ENCODE data around the gene CDH13. TPM values are rescaled to one million over a fixed set of nuclear protein-coding genes. Genes with fewer than 3 reads are reported as not detected.

CDH13 gene
- polyA plus RNA-seq, 1 donor from 2014 or later, result 3.2 TPM

GRCh38 chr16:83269048-83269447 lies 642.3 kb downstream of the CDH13 start:
- TF ChIP-seq TAF1 (IDR thresholded peaks at IDR 0.05; ENCODE audit: low read depth) (no peak), CTCF (IDR thresholded peaks at IDR 0.05; ENCODE audit: poor library complexity, severe bottlenecking) (no peak), REST (IDR thresholded peaks at IDR 0.05; ENCODE audit: borderline replicate concordance) (no peak), RAD21 (conservative IDR thresholded peaks at IDR 0.05) (no peak), POLR2AphosphoS5 (IDR thresholded peaks at IDR 0.05) (no peak), SMC3 (conservative IDR thresholded peaks at IDR 0.05; ENCODE audit: poor library complexity) (no peak), MXI1 (conservative IDR thresholded peaks at IDR 0.05; ENCODE audit: poor library complexity, severe bottlenecking) (no peak), EZH2 (IDR thresholded peaks at IDR 0.05; ENCODE audit: borderline replicate concordance, insufficient read depth, low read length, poor library complexity, severe bottlenecking) (no peak), EP300 (conservative IDR thresholded peaks at IDR 0.05; ENCODE audit: poor library complexity, severe bottlenecking) (no peak)
- H3K4me3 ChIP-seq (ENCODE audit: low read length), result no peak overlapping the region
- no peaks in the 10 kb centered on the region for H3K9me3 ChIP-seq (ENCODE audit: low read length)
- H3F3A ChIP-seq (ENCODE audit: insufficient read depth, low read length, poor library complexity, severe bottlenecking), result no peaks in the 10 kb centered on the region
- no peaks in the 10 kb centered on the region for H4K20me1 ChIP-seq (ENCODE audit: insufficient read depth)
- no peaks in the 10 kb centered on the region for H3K79me2 ChIP-seq (replicated peaks; ENCODE audit: insufficient read depth, low read length)
- H3K27me3 ChIP-seq (ENCODE audit: insufficient read depth, low read depth, low read length), result no peaks in the 10 kb centered on the region
- no peak overlapping the region for H3K27ac ChIP-seq (ENCODE audit: low read length)
- H2AFZ ChIP-seq (ENCODE audit: low read depth, low read length), result no peak overlapping the region
- H3K9me2 ChIP-seq (ENCODE audit: insufficient read depth, low read length), result no peaks in the 10 kb centered on the region
- no peaks in the 10 kb centered on the region for H3K36me3 ChIP-seq (ENCODE audit: insufficient read depth, low read length)
- H3K9ac ChIP-seq (ENCODE audit: low read length), result no peak overlapping the region
- H3K4me2 ChIP-seq (ENCODE audit: low read length), result no peak overlapping the region

GRCh38 chr16:83269541-83269940 lies 642.8 kb downstream of the CDH13 start:
- H3K9me3 ChIP-seq (ENCODE audit: low read length), result no peaks in the 10 kb centered on the region
- no peaks in the 10 kb centered on the region for H3K9me2 ChIP-seq (ENCODE audit: insufficient read depth, low read length)
- H3K27me3 ChIP-seq (ENCODE audit: insufficient read depth, low read depth, low read length), result no peaks in the 10 kb centered on the region
- no peak overlapping the region for H3K4me2 ChIP-seq (ENCODE audit: low read length)
- H2AFZ ChIP-seq (ENCODE audit: low read depth, low read length), result no peak overlapping the region
- no peak for TF ChIP-seq REST (IDR thresholded peaks at IDR 0.05; ENCODE audit: borderline replicate concordance)
- no peak for TF ChIP-seq CTCF (IDR thresholded peaks at IDR 0.05; ENCODE audit: poor library complexity, severe bottlenecking)
- no peak for TF ChIP-seq RAD21 (conservative IDR thresholded peaks at IDR 0.05)
- no peak for TF ChIP-seq EZH2 (IDR thresholded peaks at IDR 0.05; ENCODE audit: borderline replicate concordance, insufficient read depth, low read length, poor library complexity, severe bottlenecking)
- no peak for TF ChIP-seq SMC3 (conservative IDR thresholded peaks at IDR 0.05; ENCODE audit: poor library complexity)
- no peak for TF ChIP-seq MXI1 (conservative IDR thresholded peaks at IDR 0.05; ENCODE audit: poor library complexity, severe bottlenecking)
- no peak for TF ChIP-seq TAF1 (IDR thresholded peaks at IDR 0.05; ENCODE audit: low read depth)
- no peak for TF ChIP-seq EP300 (conservative IDR thresholded peaks at IDR 0.05; ENCODE audit: poor library complexity, severe bottlenecking)
- TF ChIP-seq POLR2AphosphoS5 (IDR thresholded peaks at IDR 0.05), result no peak
- H3K79me2 ChIP-seq (replicated peaks; ENCODE audit: insufficient read depth, low read length), result no peaks in the 10 kb centered on the region
- no peaks in the 10 kb centered on the region for H3F3A ChIP-seq (ENCODE audit: insufficient read depth, low read length, poor library complexity, severe bottlenecking)
- H3K36me3 ChIP-seq (ENCODE audit: insufficient read depth, low read length), result no peaks in the 10 kb centered on the region
- no peak overlapping the region for H3K27ac ChIP-seq (ENCODE audit: low read length)
- H3K9ac ChIP-seq (ENCODE audit: low read length), result no peak overlapping the region
- H3K4me3 ChIP-seq (ENCODE audit: low read length), result no peak overlapping the region
- no peaks in the 10 kb centered on the region for H4K20me1 ChIP-seq (ENCODE audit: insufficient read depth)

Measured in neural cell (in vitro differentiated cells).